Stimulated activated CD8-positive, alpha-beta memory T cell treated with anti-CD3 and anti-CD28 coated beads, Interleukin-15, amount 100 ng/mL, for 24 hours (primary cell): ENCODE results near the gene TRPC4.

Experiments
- DNase-seq: peaks from one replicate; pipeline ENCODE4 v3.0.0-alpha.2; 2020; ENCODE audit warnings: low read depth

The TRPC4 gene

GRCh38 chr13:37657134-37657533, 212.4 kb downstream of the TRPC4 start:
- DNase-seq: no peak

GRCh38 chr13:37656247-37656940, 213.2 kb downstream of the TRPC4 start:
- DNase-seq: no peak

DNA sequence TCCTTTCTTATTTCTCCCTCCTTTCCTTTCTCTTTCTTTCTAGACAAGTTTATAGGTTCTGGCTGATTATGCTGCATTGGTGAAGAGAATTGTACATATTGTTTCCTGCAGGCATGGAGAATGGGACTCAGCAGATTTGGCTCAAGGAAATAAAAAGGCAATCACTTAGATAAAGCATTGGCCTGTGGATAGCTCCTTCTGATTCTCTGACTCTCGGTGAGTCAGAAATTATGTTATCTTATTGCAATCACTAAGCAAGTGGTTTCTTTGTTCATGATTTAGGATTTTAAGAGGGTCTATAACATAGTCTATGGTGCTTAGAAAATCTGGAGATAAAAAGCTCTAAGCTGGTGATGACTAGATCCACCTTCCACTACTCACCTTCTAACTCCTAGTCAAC, 217.0 kb downstream of the TRPC4 start:
- no peak for DNase-seq

GRCh38 chr13:37651891-37652290, 217.7 kb downstream of the TRPC4 start:
- DNase-seq: no peak

DNA sequence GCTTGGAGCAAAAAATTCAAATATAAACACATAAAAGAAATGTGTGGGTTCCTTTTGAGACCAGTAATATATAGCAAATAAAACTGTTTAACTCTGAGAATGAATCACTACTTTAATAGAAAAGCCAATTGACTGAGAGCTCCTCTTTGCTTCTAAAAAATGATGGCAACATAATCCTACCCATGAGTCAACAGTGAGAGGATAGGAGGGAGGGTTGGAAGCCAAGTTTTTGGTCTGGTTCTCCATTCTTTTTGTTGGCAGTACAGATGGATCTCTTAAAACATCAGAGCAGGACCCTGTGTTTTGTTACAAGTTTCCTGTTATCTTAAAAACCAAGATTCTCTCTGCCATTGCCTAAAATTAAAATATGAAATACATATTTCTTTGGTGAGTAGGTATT, 221.0 kb downstream of the TRPC4 start:
- DNase-seq: no peak

DNA sequence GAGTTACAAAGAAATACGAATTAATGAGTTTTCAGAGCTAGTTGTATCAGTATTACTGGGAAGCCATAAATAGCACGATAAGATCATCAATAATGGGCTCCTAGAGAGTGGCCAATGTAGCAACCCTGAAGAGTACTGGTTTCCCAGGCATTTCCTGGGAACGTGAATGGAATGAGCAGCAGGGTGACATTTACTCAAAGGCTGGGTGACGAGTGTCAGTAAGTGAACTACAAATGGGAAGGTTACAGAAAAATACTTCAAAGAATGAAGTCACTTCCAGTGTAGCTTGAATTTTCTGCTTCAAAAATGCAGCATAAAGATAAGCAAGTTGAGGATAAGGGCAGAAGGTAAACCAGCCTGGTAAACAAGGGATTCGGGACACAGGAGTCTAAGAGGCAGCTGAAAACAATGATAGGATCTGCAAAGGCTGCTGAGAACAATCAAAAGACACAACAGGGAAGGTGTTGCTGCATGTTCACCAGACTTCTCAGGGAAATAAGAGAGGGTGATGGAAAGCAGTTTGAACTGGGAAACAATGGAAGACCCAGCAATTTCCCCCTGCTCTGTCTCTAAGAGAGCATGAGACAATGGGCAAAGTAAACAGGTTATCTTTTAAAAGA, 222.4 kb downstream of the TRPC4 start:
- no peak for DNase-seq

DNA sequence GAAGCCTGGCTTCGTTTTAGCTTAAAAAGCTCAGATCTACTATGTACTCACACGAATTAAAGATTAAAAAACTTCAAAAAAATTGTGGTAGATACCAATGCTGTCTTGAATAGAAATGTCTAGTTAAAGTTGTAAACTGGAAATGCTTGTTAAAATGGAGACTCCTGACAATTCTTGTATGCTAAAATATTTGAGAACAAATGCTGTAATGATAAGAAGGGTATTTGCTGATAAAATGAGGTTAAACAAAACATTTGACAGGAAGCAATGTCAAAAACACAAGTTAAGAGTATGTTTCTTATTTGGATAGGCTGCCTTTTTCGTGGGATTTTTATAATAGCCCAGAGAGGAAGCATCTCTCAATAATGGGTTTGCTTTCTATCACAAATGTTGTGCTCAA, 223.0 kb downstream of the TRPC4 start:
- DNase-seq: no peak

- DNase-seq: no peak
These were observed 224.3 kb downstream of the TRPC4 start for GRCh38 chr13:37645181-37645740.

- no peak for DNase-seq
These were observed 228.2 kb downstream of the TRPC4 start for GRCh38 chr13:37641391-37641790.

DNA sequence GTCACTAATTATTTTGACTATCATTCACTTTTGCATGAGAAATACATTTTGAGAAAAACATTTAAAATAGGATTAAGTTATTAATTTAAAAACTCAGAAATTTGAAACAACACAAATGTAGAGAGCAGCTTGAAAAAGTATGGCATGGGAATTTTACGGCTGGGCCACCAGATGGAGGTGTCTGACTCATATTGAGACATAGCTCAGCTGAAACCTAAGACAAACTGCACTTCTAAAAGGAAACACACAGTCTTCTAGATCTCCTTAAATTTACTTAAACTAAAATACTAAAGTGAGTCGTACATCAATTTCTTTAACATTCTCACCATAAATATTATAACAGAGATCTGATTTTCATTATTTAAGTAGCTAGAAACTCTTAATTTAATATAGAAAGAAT, 229.1 kb downstream of the TRPC4 start:
- DNase-seq: no peak

DNA sequence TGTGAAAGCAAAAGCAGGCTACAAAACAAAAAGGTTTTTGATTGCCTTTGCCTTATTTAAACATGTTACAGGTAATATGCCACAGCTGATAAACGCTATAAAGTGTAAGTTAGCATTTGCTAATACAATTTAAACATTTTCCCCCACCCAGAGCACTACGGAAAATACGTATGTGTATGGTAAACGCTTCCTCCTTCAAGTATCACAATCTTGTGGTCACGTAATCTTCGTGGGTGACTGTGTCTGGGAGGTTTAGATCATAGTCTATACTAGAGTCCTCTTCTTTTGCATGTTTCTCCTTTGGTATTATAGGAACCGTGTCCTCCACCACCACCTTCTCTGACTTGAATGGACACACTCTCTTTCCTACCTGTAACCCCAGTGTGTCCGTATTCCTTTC, 232.9 kb downstream of the TRPC4 start:
- DNase-seq: no peak

GRCh38 chr13:37632294-37632693, 237.3 kb downstream of the TRPC4 start:
- no peak for DNase-seq

DNA sequence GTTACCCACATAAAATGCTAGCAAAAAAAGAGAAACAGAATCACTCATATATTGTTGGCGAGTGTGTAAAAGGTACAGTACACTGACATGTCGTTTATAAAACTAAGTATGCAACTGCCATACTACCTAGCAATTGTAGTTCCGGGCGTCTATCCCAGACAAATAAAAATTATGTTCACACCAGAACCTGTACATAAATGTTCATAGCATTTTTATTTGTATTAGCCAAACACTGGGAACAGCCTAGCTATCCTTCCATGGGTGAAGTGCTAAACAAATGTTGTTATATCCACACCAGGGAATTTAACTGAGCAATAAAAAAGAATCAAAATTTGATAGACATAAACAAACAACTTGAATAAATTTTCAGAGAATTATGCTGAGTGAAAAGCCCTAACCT, 242.1 kb downstream of the TRPC4 start:
- DNase-seq: no peak

GRCh38 chr13:37621811-37622361, 247.7 kb downstream of the TRPC4 start:
- DNase-seq: no peak

DNA sequence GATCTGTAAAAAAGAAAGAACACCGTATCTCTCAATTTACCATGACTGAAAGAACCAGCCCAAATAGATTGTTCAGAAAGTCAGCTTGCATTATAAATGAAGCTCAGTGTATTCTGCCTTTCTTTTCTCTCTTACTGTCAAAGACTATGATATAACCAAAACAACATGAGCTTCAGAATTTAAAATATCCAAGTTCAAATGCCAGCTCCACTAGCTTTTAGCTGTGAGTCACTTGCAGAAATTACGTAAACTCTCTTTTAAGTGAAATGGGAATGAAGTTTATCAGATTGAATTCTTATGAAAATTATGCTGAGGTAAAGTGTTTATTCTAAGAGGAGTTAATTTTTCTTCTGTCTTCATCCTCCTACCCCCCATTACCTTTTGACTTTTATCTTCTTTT, 251.0 kb downstream of the TRPC4 start:
- DNase-seq: no peak

GRCh38 chr13:37617173-37617572, 252.4 kb downstream of the TRPC4 start:
- DNase-seq: no peak

- DNase-seq: no peak
These were observed 253.4 kb downstream of the TRPC4 start for GRCh38 chr13:37616131-37616530.

DNA sequence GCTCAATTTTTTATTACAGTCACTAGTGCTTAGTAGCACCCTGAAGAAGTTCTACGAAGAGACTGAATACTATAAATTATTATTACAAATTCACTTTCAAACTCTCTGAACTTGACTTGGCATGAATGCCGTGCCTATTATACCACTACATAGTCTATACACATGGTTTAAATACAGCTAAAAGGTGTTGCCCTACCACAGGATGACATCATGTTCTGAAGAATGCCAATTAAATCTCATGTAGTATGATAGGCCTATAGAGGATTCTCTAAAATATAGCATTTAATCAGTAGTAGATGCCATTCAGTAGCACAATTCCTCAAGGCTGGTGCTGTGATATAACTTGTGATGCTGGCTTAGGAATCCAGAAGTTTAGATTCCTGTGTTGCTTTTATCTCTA, 254.3 kb downstream of the TRPC4 start:
- DNase-seq: no peak

DNA sequence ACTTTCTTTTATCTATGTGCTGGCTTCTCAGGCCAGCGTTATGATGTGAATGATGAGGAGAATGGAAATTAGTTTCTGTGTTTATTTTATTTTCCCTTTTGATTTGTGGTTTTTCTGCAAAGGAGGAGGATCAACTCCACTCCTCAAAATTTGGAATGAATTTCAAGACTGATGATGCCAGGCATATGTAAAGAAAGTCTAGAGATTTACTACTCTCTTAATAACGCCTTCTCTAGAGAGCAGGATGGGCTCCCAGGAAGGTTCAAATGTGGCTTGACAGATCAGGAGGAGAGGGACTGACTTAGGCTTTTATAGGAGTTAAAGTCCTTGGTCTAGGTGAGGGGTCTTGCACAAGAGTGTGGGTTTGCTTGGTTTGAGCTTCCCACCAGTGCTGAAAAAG, 255.9 kb downstream of the TRPC4 start:
- no peak for DNase-seq

DNA sequence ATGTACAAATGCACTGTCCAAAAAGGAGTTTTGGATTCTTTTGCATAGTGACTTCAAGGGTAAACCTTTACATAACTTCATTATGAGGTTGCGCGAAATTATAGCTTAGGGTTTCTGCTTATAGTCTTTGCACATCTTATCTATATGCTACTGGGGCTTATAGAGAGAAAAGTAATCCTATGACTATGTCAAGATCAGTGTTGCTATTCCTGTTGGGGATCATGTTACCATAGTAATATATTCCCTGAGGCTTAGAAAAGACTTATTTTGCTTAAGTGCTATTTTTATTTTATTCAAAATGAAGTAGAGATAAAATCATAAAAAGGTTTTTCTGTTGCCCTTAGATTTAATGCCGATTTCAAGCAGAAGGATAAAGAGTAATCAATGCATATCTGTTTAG, 256.3 kb downstream of the TRPC4 start:
- no peak for DNase-seq

DNA sequence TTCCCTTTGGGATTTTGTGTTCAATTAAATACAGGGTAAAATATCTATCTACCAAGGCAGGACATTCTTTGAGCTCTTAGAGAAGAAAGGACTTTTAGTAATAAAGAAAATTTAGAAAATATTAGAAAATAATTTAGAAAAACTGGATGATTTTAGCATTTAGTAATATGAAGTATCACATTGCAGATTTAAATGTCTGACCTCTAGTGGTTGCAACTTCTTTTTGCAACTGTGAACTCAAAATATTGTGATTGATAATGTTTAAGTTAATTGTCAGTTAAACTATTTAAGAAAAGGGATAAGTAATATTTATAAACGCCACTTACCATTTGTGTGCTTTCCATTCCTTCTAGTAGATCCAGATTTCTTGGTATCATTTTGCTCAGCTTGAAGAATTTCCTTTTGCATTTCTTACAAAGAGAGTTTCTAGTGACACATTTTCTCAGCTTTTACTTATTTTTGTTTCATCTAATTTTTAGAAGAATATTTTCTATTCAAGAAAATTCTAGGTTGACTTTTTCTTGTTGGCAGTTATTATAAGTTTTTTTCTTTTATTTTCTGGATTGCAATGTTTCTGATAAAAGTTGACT, 260.7 kb downstream of the TRPC4 start:
- no peak for DNase-seq

GRCh38 chr13:37602733-37603381, 266.7 kb downstream of the TRPC4 start:
- DNase-seq: no peak
